ENCODE data around the gene FRMPD4.

FRMPD4 gene

DNA sequence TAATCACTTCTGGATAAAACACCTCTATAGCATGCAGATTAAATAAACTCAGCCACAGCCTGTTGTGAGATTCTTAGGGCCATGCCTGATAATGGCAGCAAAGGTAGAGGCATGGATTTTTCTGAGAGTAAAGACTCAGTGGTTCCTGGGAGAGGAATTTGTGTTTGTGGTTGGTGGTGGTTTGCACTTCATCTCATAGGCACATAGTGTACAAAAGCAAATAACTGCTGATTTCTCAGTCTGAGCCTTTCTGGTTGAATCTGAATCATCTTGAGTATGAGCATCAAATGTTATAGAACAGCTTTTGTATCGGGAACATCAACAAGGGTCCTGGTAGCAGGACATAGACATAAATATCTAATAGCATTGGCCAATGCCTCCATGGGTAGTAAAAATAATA, 274.3 kb downstream of the FRMPD4 start:
- DNase-seq (ENCODE audit: low read depth), result no peak
- H3K4me3 ChIP-seq (ENCODE audit: control insufficient read depth, low read depth, low read length), result no peak overlapping the region
- no peak for TF ChIP-seq CTCF (IDR thresholded peaks at IDR 0.05; ENCODE audit: control insufficient read depth, insufficient read depth, low read depth, low read length, missing control alignments)

DNA sequence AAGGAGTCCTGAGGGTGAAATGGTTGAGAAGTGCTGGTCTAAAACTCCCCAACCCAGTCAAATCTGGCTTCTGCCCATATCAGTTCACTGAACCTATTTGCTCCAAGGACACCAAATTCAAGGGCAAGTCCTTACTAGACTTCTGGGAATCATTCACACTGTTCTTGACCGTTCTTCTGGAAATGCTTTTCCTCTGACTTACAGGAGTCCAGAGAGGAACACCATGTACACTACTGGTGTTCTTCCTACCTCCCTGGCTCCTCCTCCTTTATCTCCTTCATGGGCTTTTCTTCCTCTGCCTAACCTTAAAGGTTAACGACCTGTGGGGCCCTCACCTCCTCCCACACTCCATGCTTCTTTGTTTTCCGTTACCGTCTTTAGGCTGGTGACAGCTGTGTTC, 281.3 kb downstream of the FRMPD4 start:
- no peak overlapping the region for H3K4me3 ChIP-seq (ENCODE audit: control insufficient read depth, low read depth, low read length)
- no peak for DNase-seq (ENCODE audit: low read depth)
- no peak for TF ChIP-seq CTCF (IDR thresholded peaks at IDR 0.05; ENCODE audit: control insufficient read depth, insufficient read depth, low read depth, low read length, missing control alignments)

DNA sequence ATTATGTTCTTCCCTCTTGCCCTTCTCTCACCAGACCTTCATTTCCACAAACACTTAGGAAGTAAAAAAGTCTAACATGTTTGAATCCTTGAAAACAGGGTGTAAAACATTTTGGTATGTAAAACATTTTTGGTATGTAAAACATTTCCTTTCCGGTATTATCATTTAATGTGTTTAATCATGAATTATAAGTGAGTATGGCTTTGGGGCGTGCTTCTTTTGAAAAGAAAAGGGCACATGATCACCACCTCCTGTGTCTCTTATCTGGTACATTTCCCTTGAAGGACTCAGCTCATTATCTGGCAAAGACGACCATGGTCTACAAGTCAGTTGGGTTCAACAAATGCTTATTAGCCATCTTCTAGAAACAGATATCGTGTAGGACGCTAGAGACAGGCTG, 283.6 kb downstream of the FRMPD4 start:
- no peak for DNase-seq (ENCODE audit: low read depth)
- no peak for TF ChIP-seq CTCF (IDR thresholded peaks at IDR 0.05; ENCODE audit: control insufficient read depth, insufficient read depth, low read depth, low read length, missing control alignments)
- H3K4me3 ChIP-seq (ENCODE audit: control insufficient read depth, low read depth, low read length), result no peak overlapping the region

DNA sequence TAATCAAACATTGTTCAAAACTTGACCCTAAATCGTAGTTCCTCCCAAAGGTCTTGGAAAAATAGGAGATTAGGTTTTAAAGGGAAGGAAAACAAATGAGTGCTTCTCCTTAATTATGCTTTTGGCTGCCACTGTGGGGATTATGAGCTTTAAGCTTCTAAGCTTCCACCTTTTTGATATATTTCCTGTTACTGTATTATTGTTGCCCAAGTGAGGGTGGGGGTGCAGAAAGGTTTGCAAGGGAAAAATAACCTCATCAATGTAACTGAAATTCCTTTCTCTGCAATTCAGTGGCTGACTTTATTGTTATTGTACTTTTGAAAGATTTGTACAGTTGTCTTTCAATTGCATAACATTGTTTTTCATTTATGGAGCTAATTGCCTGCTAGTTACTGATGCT, 285.1 kb downstream of the FRMPD4 start:
- no peak for TF ChIP-seq CTCF (IDR thresholded peaks at IDR 0.05; ENCODE audit: control insufficient read depth, insufficient read depth, low read depth, low read length, missing control alignments)
- DNase-seq (ENCODE audit: low read depth), result no peak
- H3K4me3 ChIP-seq (ENCODE audit: control insufficient read depth, low read depth, low read length), result no peak overlapping the region

GRCh38 chrX:12425496-12425895, 287.2 kb downstream of the FRMPD4 start:
- no peak for DNase-seq (ENCODE audit: low read depth)
- no peak overlapping the region for H3K4me3 ChIP-seq (ENCODE audit: control insufficient read depth, low read depth, low read length)
- no peak for TF ChIP-seq CTCF (IDR thresholded peaks at IDR 0.05; ENCODE audit: control insufficient read depth, insufficient read depth, low read depth, low read length, missing control alignments)

DNA sequence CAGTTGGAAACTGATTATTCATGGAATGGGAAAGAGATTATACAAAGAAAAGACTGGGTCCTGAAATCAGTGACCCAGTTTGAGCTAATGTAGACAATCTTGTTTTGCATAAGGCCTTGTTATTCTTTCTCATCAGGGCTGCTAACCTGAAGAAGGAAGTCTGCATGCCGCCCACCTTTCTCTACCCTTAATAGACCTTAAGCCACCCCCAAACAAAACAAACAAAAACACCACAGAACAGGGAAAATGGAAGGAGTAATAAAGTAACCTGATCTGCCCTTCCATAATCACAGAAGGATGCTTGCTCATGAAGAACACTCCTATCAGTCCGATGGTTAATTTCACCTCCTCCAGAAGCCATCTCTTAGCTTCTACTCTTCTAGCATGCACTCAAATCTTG, 288.1 kb downstream of the FRMPD4 start:
- TF ChIP-seq CTCF (IDR thresholded peaks at IDR 0.05; ENCODE audit: control insufficient read depth, insufficient read depth, low read depth, low read length, missing control alignments), result no peak
- H3K4me3 ChIP-seq (ENCODE audit: control insufficient read depth, low read depth, low read length), result no peak overlapping the region
- DNase-seq (ENCODE audit: low read depth), result no peak

GRCh38 chrX:12434493-12434892, 296.2 kb downstream of the FRMPD4 start:
- no peak for DNase-seq (ENCODE audit: low read depth)
- TF ChIP-seq CTCF (IDR thresholded peaks at IDR 0.05; ENCODE audit: control insufficient read depth, insufficient read depth, low read depth, low read length, missing control alignments), result no peak
- H3K4me3 ChIP-seq (ENCODE audit: control insufficient read depth, low read depth, low read length), result no peak overlapping the region
